Liver (tissue), 3 donors: Measurements from ENCODE around the gene PSMD1.

ENCODE experiments used
- EGR1 ChIP-seq, 2 donors: IDR thresholded peaks; 2 replicates each; pipeline ENCODE4 v1.6.1; 2016 to 2018; ENCODE audit warnings: antibody characterized with exemption in 2 of 2, low read depth in 2 of 2
- GABPA ChIP-seq, 2 donors: IDR thresholded peaks in 1 of 2; conservative IDR thresholded peaks in 1 of 2; 2 replicates each; pipeline ENCODE4 v1.6.1; 2016; ENCODE audit warnings: antibody characterized with exemption in 2 of 2, mild to moderate bottlenecking in 1 of 2, moderate library complexity in 1 of 2
- HNF4G ChIP-seq: IDR thresholded peaks from 2 replicates; pipeline ENCODE4 v1.6.1; 2016; ENCODE audit warnings: antibody characterized with exemption
- JUND ChIP-seq, 2 donors: IDR thresholded peaks; 2 replicates each; pipeline ENCODE4 v1.6.1; 2016; ENCODE audit warnings: antibody characterized with exemption in 2 of 2
- RAD21 ChIP-seq, 2 donors: IDR thresholded peaks; 2 replicates each; pipeline ENCODE4 v1.6.1; 2016; ENCODE audit warnings: antibody characterized with exemption in 2 of 2, mild to moderate bottlenecking in 2 of 2
- RXRA ChIP-seq, 2 donors: IDR thresholded peaks; 2 replicates each; pipeline ENCODE4 v1.6.1; 2017 to 2018; ENCODE audit warnings: antibody characterized with exemption in 2 of 2, mild to moderate bottlenecking in 1 of 2
- SP1 ChIP-seq: IDR thresholded peaks from 2 replicates; pipeline ENCODE4 v1.6.1; 2018; ENCODE audit warnings: antibody characterized with exemption, mild to moderate bottlenecking
- TAF1 ChIP-seq: conservative IDR thresholded peaks from 2 replicates; pipeline ENCODE4 v1.6.1; 2016; ENCODE audit warnings: antibody characterized with exemption, mild to moderate bottlenecking
- YY1 ChIP-seq: IDR thresholded peaks from 2 replicates; pipeline ENCODE4 v1.6.1; 2016; ENCODE audit warnings: antibody characterized with exemption, mild to moderate bottlenecking
- TF ChIP-seq, protein P1 (sequence below): fragments of 150-350 bp; IDR thresholded peaks from 2 replicates; pipeline ENCODE4 v1.5.1; 2017; ENCODE audit warnings: improper control_type of control experiment, low read depth, low read length; ENCODE audit not compliant: missing input control
- TF ChIP-seq, protein P2 (sequence below): IDR thresholded peaks from 2 replicates; pipeline ENCODE4 v1.6.1; 2016; ENCODE audit warnings: antibody characterized with exemption, mild to moderate bottlenecking
- TF ChIP-seq, protein P3 (sequence below): IDR thresholded peaks from 2 replicates; pipeline ENCODE4 v1.6.1; 2016; ENCODE audit warnings: antibody characterized with exemption
- TF ChIP-seq, protein P4 (sequence below): IDR thresholded peaks from 2 replicates; pipeline ENCODE4 v1.6.1; 2016; ENCODE audit warnings: antibody characterized with exemption
- TF ChIP-seq, protein P5 (sequence below): IDR thresholded peaks from 2 replicates; pipeline ENCODE4 v1.6.1; 2016; ENCODE audit warnings: antibody characterized with exemption
- donor health status: healthy.
- donor health status: healthy.

DNA sequence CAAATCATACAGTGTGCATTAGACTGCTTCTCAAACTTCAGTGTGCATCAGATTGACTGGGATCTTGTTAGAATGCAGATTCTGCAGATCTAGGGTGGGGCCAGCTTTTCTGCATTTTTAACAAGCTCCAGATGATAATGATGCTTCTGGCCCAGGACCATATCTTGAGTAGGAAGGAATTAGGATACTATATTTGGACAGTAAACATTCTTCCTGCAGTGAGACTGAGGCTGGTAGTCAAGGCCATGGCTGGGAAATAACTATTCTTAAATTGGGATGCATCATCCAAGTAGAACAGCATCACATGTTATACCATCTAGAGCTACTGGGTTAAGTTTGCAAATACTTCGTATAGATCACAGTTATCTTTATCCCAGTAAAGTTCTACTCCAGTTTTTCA, 113.4 kb downstream of the PSMD1 start:
- TF ChIP-seq, protein P1, sequence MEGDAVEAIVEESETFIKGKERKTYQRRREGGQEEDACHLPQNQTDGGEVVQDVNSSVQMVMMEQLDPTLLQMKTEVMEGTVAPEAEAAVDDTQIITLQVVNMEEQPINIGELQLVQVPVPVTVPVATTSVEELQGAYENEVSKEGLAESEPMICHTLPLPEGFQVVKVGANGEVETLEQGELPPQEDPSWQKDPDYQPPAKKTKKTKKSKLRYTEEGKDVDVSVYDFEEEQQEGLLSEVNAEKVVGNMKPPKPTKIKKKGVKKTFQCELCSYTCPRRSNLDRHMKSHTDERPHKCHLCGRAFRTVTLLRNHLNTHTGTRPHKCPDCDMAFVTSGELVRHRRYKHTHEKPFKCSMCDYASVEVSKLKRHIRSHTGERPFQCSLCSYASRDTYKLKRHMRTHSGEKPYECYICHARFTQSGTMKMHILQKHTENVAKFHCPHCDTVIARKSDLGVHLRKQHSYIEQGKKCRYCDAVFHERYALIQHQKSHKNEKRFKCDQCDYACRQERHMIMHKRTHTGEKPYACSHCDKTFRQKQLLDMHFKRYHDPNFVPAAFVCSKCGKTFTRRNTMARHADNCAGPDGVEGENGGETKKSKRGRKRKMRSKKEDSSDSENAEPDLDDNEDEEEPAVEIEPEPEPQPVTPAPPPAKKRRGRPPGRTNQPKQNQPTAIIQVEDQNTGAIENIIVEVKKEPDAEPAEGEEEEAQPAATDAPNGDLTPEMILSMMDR: no peak
- TF ChIP-seq TAF1 (no peak), YY1 (no peak), GABPA (IDR thresholded peaks at IDR 0.05 in 1 of 2, conservative IDR thresholded peaks at IDR 0.05 in 1 of 2) (no peak), SP1 (no peak), RAD21 (IDR thresholded peaks at IDR 0.05) (no peak), EGR1 (IDR thresholded peaks at IDR 0.05; ENCODE audit: low read depth in 2 of 2) (no peak), JUND (IDR thresholded peaks at IDR 0.05) (no peak), RXRA (IDR thresholded peaks at IDR 0.05) (no peak), HNF4G (no peak)
- TF ChIP-seq, protein P2, sequence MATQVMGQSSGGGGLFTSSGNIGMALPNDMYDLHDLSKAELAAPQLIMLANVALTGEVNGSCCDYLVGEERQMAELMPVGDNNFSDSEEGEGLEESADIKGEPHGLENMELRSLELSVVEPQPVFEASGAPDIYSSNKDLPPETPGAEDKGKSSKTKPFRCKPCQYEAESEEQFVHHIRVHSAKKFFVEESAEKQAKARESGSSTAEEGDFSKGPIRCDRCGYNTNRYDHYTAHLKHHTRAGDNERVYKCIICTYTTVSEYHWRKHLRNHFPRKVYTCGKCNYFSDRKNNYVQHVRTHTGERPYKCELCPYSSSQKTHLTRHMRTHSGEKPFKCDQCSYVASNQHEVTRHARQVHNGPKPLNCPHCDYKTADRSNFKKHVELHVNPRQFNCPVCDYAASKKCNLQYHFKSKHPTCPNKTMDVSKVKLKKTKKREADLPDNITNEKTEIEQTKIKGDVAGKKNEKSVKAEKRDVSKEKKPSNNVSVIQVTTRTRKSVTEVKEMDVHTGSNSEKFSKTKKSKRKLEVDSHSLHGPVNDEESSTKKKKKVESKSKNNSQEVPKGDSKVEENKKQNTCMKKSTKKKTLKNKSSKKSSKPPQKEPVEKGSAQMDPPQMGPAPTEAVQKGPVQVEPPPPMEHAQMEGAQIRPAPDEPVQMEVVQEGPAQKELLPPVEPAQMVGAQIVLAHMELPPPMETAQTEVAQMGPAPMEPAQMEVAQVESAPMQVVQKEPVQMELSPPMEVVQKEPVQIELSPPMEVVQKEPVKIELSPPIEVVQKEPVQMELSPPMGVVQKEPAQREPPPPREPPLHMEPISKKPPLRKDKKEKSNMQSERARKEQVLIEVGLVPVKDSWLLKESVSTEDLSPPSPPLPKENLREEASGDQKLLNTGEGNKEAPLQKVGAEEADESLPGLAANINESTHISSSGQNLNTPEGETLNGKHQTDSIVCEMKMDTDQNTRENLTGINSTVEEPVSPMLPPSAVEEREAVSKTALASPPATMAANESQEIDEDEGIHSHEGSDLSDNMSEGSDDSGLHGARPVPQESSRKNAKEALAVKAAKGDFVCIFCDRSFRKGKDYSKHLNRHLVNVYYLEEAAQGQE: no peak
- TF ChIP-seq, protein P3, sequence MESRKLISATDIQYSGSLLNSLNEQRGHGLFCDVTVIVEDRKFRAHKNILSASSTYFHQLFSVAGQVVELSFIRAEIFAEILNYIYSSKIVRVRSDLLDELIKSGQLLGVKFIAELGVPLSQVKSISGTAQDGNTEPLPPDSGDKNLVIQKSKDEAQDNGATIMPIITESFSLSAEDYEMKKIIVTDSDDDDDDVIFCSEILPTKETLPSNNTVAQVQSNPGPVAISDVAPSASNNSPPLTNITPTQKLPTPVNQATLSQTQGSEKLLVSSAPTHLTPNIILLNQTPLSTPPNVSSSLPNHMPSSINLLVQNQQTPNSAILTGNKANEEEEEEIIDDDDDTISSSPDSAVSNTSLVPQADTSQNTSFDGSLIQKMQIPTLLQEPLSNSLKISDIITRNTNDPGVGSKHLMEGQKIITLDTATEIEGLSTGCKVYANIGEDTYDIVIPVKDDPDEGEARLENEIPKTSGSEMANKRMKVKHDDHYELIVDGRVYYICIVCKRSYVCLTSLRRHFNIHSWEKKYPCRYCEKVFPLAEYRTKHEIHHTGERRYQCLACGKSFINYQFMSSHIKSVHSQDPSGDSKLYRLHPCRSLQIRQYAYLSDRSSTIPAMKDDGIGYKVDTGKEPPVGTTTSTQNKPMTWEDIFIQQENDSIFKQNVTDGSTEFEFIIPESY: no peak
- TF ChIP-seq, protein P4, sequence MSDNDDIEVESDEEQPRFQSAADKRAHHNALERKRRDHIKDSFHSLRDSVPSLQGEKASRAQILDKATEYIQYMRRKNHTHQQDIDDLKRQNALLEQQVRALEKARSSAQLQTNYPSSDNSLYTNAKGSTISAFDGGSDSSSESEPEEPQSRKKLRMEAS: no peak
- TF ChIP-seq, protein P5, sequence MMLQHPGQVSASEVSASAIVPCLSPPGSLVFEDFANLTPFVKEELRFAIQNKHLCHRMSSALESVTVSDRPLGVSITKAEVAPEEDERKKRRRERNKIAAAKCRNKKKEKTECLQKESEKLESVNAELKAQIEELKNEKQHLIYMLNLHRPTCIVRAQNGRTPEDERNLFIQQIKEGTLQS: no peak
